Ishikawa (cell line): ENCODE results near the gene SLIT3.

Source experiments
- CEBPB ChIP-seq: IDR thresholded peaks from 2 replicates; pipeline ENCODE4 v1.6.1; 2012
- CREB1 ChIP-seq: IDR thresholded peaks from 2 replicates; pipeline ENCODE4 v1.6.1; 2012; ENCODE audit warnings: low read depth
- EGR1 ChIP-seq: IDR thresholded peaks from 2 replicates; pipeline ENCODE4 v1.6.1; 2012
- EP300 ChIP-seq: IDR thresholded peaks from 2 replicates; pipeline ENCODE4 v1.6.1; 2012; ENCODE audit warnings: borderline replicate concordance
- FOXM1 ChIP-seq: IDR thresholded peaks from 2 replicates; pipeline ENCODE4 v1.6.1; 2012; ENCODE audit warnings: low read depth, borderline replicate concordance
- MAX ChIP-seq: IDR thresholded peaks from 2 replicates; pipeline ENCODE4 v1.6.1; 2012
- NFIC ChIP-seq: IDR thresholded peaks from 2 replicates; pipeline ENCODE4 v1.6.1; 2012
- RAD21 ChIP-seq: IDR thresholded peaks from 2 replicates; pipeline ENCODE4 v1.6.1; 2012; ENCODE audit warnings: low read depth
- REST ChIP-seq: IDR thresholded peaks from 2 replicates; pipeline ENCODE4 v1.6.1; 2012; ENCODE audit warnings: low read depth, mild to moderate bottlenecking
- TAF1 ChIP-seq: IDR thresholded peaks from 2 replicates; pipeline ENCODE4 v1.6.1; 2012; ENCODE audit warnings: low read depth, mild to moderate bottlenecking
- TCF12 ChIP-seq: IDR thresholded peaks from 2 replicates; pipeline ENCODE4 v1.6.1; 2012; ENCODE audit warnings: low read depth
- TEAD4 ChIP-seq: IDR thresholded peaks from 2 replicates; pipeline ENCODE4 v1.6.1; 2012
- YY1 ChIP-seq: IDR thresholded peaks from 2 replicates; pipeline ENCODE4 v1.6.1; 2012; ENCODE audit warnings: low read depth
- ZBTB7A ChIP-seq: IDR thresholded peaks from 2 replicates; pipeline ENCODE4 v1.6.1; 2012; ENCODE audit warnings: low read depth
- TF ChIP-seq, protein P1 (sequence below): IDR thresholded peaks from 2 replicates; pipeline ENCODE4 v1.6.1; 2012

Gene SLIT3

DNA sequence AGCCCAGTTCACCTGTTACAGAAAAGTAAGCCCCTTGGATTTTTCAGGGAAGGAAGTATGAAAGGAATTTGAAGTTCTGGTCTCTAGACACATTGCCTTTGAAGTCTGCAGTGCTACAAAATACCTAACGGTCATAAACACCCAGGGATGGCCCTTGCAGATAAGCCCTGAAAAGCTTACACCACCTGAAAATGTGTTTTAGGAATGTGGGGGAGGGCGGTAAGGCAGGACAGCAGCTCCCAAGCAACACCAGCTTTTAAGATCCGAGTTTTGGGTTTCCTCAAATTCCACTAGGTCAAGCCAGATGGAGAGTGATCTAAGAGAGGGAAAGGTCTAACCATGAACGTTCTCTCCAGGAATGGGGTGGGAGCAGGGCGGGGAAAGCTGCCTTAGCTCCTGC, 607.6 kb downstream of the SLIT3 start:
- TF ChIP-seq RAD21 (no peak), CEBPB (no peak), NFIC (no peak), FOXM1 (no peak), YY1 (no peak), TEAD4 (no peak), EGR1 (no peak), REST (no peak), CREB1 (no peak), MAX (no peak), TAF1 (no peak), EP300 (no peak), TCF12 (no peak), ZBTB7A (no peak)
- TF ChIP-seq, protein P1, sequence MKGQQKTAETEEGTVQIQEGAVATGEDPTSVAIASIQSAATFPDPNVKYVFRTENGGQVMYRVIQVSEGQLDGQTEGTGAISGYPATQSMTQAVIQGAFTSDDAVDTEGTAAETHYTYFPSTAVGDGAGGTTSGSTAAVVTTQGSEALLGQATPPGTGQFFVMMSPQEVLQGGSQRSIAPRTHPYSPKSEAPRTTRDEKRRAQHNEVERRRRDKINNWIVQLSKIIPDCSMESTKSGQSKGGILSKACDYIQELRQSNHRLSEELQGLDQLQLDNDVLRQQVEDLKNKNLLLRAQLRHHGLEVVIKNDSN: no peak

DNA sequence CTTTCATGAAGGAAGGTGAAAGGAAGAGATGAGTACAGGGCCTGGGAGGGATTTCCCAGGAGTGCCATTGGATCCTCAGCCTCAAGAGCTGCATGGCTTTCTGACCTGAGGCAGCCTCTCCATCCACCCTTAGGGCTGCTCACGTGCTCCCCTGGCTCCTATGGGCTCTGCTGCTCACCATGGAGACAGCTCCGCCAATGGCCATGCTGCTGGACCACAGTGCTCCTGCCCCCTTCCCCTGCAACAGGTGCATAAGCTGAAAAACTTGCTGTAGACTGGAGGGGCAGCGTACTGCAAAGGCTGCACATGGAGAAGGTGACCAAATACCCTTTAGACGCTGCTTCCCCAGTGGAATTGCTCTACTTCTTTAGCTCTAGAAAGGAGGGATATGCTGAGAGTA, 609.0 kb downstream of the SLIT3 start:
- TF ChIP-seq TEAD4 (no peak), ZBTB7A (no peak), TCF12 (no peak), FOXM1 (no peak), TAF1 (no peak), RAD21 (no peak), REST (no peak), NFIC (no peak), YY1 (no peak), MAX (no peak), CREB1 (no peak), EGR1 (no peak), CEBPB (no peak), EP300 (no peak)
- TF ChIP-seq, protein P1: no peak

DNA sequence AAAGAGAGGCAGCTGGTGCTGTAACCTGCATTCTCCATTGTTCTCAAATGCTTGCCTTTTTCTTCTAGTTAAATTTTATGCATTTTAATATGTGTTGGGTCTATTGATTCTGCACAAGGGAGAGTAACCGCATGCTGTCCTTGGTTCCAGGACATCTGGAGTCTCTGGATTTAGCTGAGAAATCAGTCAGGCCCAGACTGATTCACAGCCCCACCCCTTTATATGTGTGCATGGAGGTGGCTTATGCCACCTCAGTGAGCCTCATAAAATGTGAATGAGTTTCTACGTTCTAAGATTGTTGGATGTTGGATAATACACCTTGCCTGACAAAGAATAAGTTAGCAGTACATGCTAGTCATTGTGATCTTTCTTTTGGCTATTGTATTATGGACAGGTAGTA, 611.7 kb downstream of the SLIT3 start:
- TF ChIP-seq NFIC (no peak), TAF1 (no peak), ZBTB7A (no peak), EP300 (no peak), CEBPB (no peak), TCF12 (no peak)
- TF ChIP-seq, protein P1: no peak

DNA sequence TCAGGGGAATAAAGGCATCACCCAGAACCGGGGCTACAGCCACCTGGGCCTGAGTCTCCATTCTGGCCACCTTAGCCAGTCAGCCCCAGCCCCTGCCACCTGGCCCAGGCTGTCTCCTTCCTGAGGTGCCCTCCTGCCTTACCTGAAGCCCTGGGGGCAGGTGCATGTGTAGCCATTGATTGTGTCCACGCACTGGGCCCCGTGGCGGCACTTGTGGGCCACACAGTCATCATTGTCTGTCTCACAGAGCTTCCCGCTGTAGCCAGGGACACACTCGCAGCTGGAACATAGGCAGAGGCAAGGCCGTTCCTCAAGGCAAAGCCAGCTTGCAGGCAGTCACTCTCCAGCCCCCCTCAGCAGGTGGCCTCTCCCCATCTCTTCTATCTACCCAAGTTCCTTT, 614.1 kb downstream of the SLIT3 start:
- TF ChIP-seq MAX (no peak), TCF12 (no peak), ZBTB7A (no peak), FOXM1 (no peak), NFIC (no peak), REST (no peak), TEAD4 (no peak), EGR1 (no peak), TAF1 (no peak), CEBPB (no peak), EP300 (no peak), RAD21 (no peak), YY1 (no peak), CREB1 (no peak)
- TF ChIP-seq, protein P1: no peak
